NOMO-1 treated with DMSO at 0.1 percent for 48 hours (cell line): ENCODE data around the gene HSD17B3.
A peak's percentile ranks its signal among the peaks of the same experiment; 100 is the strongest.
"Not testable (repeated sequence)": the region's sequence is repeated elsewhere in the genome, so short reads cannot be mapped to it uniquely, and the experiment has no call there.

ENCODE experiments used
- DNase-seq: peaks from one replicate; lab custom pipeline; 2025; ENCODE audit not compliant: unreplicated experiment; lab: John Stamatoyannopoulos, UW

The HSD17B3 gene

DNA sequence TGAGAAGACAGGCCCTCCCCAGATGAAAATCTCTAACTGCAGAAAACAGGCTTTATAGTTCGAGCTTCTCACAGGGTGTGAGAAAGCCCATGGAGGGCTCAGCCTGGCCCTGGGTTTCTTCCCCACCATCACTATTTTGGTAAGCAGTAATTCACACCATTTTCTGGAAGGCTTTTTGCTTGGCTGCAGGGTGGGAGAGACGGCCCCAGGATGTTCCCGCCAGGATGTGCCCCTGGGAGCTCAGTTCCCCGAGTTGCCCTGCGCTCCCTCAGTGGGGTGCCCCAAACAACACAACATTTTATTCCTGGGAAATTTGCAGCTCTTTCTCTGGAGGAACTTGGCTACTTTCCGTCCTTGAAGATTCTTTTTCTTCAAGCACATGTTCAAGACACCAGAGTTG lies 100.8 kb downstream of the HSD17B3 start:
- no peak for DNase-seq

DNA sequence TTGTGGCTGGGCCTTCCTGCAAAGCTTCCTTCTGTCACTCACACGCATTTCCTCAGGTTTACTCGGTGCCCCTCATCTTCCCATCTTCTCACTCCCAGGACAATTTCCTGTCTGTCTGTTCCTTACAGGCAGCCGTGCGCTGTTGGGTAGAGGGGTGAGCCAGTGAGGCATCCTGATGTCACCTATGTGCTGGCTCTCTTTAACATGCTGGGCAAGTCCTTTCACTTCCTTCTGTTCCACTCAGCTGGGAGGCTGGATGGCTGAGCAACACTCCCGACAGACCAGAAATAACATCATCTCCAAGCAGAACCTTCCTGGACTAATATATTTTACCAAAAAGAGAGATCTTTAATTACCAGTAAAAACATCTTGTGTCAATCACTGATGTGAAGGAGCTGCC lies 103.0 kb downstream of the HSD17B3 start:
- peak; percentile 3 for DNase-seq

DNA sequence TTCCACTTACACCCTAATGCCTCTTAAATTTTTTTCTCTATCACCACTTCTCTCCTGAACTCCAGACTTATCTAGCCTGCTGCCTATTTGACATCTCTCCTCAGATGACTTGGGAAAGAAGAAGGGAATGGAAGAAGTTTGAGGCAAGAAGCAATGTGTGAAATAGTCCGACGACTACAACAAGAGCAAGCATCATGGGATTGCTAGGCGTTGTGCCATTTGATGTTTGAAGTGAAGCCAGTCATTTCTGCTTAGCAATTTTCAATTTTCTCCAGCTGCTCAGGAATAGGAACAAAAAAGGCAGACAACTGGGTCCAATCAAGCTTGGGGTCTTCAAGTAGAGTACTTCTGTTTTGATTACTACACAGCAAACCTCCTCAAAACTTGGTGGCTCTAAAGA lies 106.4 kb downstream of the HSD17B3 start:
- DNase-seq: no peak

DNA sequence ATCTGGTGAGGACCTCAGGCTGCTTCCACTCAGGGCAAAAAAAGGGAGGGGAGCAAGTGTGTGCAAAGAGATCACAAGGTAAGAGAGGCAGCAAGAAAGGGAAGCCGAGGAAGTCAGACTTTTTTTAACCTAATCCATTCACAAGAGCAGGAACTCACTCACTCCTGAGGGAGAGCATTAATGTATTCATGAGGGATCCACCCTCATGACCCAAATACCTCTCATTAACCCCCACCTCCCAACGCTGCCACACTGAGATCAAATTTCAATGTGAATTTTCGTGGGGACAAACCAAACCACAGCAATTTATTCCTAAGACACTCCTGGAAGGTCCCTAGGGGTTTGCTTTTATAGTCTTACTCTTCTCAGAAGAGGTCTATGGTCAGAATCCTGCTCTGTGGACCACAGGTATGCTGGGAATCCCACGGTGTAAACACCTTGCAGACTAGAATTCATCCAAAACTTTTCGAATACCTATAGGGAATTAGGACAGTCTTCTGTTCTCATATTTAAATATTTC lies 108.7 kb downstream of the HSD17B3 start:
- DNase-seq: no peak

DNA sequence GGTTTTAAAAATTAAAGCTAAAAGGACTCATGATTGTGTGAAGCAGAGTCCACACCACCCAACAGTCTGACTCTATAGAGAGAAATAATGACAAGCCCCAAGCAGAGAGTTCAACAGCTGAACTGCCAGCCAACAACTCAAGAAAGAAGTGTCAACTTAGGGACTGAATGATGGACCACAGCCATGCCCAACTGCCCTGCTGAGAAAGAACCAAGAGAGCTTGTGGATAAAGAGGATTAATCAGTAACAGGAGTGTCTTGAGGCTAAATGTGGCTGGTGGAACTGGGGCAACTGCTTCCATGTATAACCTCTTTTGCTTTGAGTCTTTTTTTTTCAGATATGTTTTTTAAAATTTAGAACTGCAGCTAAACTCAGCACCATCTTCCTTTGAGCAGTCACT lies 109.3 kb downstream of the HSD17B3 start:
- no peak for DNase-seq

DNA sequence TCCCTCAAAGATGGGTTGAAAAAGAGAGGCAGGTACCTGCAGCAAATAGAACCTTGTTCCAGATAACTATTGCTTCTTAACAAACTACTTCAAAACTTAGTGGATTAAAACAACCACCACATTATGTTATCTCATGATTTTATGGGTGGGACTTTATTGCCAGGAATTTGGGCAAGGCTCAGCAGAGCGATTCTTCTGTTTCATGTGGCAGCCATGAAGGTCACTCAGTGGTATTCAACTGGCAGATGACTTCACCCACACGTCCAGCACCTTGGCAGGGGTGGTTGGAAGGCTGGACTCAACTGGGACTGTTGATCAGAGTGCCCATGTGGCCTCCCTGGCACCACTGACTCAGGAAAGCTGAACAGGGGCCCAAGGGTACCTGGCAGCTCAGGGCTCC lies 112.0 kb downstream of the HSD17B3 start:
- no peak for DNase-seq

DNA sequence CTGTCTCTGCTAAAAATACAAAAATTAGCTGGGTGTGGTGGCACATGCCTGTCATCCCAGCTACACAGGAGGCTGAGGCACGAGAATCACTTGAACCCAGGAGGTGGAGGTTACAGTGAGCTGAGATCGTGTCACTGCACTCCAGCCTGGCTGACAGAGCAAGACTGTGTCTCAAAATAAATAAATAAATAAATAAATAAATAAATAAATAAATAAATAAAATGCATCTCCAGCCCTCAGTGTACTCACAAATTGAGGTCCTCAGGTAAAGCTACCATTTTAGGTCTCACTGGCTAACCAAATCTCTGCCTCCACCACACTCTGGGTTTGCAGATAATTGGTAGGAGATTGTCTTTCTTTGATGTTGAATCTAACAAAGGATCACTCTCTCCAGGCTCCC lies 112.4 kb downstream of the HSD17B3 start:
- not testable (repeated sequence) for DNase-seq

DNA sequence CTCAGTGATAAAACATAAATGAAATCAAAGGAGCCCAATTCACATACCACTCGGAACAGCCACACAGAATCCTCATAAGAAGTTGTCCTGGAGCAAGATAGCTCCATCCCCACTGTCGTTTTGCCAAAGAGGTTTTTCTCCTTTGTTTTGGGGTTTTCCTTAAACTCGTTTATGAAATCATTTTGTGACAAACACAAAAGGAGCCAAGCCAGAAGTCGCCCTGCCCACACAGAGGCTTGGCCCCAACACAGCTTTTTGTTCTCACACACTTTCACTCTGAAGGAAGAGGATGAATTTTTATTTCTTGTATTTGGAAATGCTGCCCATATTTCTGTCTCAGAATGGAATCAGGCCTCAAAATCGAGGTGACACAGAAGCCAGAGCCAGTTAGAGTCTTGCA lies 113.4 kb downstream of the HSD17B3 start:
- DNase-seq: no peak

DNA sequence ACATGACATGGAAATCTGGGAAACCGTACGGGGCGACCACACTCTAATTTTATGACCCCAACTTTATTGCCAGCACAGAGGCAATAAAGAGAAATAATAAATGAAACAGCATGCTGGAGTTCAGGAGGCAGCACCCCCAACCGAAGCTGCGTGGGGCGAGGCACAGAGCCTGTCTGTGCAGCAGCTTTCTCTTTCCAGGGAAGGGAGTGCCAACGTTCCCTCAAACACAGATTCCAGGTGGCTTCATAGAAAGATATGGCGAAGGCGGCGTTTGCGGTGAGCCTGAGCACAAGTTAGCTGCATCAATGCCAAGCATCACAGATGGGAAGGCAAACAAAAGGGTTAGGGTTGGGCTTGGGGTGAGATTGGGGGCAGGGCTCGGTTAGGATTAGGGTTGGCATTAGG lies 114.8 kb downstream of the HSD17B3 start:
- DNase-seq: no peak

DNA sequence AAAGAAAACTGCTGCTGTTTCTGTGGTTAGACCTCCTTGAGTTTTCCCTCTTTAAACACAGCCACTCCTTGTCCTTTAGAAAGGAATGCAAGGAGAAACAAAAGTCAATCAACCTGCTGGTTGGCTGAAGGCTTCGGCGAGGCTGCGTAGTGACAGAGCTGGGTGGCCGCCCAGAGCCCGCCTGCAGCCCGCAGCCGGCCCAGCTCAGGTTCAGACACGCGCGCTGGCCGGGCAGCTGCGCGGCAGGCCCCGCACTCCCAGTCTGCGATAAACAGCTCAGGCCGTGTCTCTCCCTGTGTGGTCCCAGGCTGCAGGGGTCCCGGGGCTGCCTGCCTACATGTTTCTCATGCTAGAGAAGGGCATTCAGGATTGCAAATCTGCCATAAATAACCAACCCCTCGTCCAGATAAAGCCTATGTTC lies 115.4 kb downstream of the HSD17B3 start:
- DNase-seq: no peak

DNA sequence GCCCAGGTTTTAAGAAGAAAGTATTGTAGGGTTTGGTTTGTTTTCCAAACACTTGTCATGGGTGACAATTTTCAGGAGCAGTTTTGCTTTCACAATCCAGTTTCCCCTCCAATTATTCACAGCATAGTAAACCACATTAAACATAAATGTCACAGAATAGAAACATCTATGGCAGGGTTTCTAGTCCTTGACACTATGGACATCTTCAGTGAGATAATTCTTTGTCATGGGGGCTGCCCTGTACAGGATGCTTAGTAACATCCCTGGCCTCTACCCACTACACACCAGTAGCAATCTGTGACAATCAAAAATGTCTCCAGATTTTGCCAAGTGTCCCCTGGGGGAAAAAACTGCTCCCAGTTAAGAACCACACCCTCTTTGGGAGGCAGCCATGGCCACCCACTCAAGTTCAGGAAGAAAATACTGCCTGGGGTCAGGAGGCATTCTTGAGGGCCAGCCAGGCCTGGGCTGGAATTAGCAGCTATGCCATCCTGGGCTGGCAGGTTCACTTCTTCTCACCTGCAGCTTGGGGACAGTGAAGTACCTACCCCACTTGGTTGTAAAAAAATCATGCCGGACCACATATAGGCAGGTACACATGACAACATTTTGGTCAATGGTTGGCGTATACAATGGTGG lies 116.3 kb downstream of the HSD17B3 start:
- DNase-seq: no peak
